ENCODE measurements around the gene NDRG2.

The NDRG2 gene

GRCh38 chr14:21063479-21063878 is 38.6 kb upstream of the NDRG2 start:
- DNase-seq (ENCODE audit: low read depth) = no peak
- no peak overlapping the region for H3K4me3 ChIP-seq (ENCODE audit: low read depth, low read length)
- TF ChIP-seq MYC (IDR thresholded peaks at IDR 0.05; ENCODE audit: low read depth, low read length) (no peak), CTCF (IDR thresholded peaks at IDR 0.05; ENCODE audit: low read depth, low read length) (no peak), POLR2A (IDR thresholded peaks at IDR 0.05; ENCODE audit: extremely low read depth, insufficient read length) (no peak), MAX (IDR thresholded peaks at IDR 0.05; ENCODE audit: low read depth, low read length) (no peak)

GRCh38 chr14:21061347-21061668 is 36.4 kb upstream of the NDRG2 start:
- TF ChIP-seq MYC (IDR thresholded peaks at IDR 0.05; ENCODE audit: low read depth, low read length) (no peak), POLR2A (IDR thresholded peaks at IDR 0.05; ENCODE audit: extremely low read depth, insufficient read length) (no peak), MAX (IDR thresholded peaks at IDR 0.05; ENCODE audit: low read depth, low read length) (no peak), CTCF (IDR thresholded peaks at IDR 0.05; ENCODE audit: low read depth, low read length) (no peak)
- no peak for DNase-seq (ENCODE audit: low read depth)
- no peak overlapping the region for H3K4me3 ChIP-seq (ENCODE audit: low read depth, low read length)

GRCh38 chr14:21060614-21061346 is 35.9 kb upstream of the NDRG2 start:
- DNase-seq (ENCODE audit: low read depth) = no peak
- no peak overlapping the region for H3K4me3 ChIP-seq (ENCODE audit: low read depth, low read length)
- TF ChIP-seq MYC (IDR thresholded peaks at IDR 0.05; ENCODE audit: low read depth, low read length) = no peak
- no peak for TF ChIP-seq MAX (IDR thresholded peaks at IDR 0.05; ENCODE audit: low read depth, low read length)
- TF ChIP-seq POLR2A (IDR thresholded peaks at IDR 0.05; ENCODE audit: extremely low read depth, insufficient read length) = no peak
- no peak for TF ChIP-seq CTCF (IDR thresholded peaks at IDR 0.05; ENCODE audit: low read depth, low read length)

- no peak for TF ChIP-seq CTCF (IDR thresholded peaks at IDR 0.05; ENCODE audit: low read depth, low read length)
- H3K4me3 ChIP-seq (ENCODE audit: low read depth, low read length) = no peak overlapping the region
- no peak for DNase-seq (ENCODE audit: low read depth)
Measured at GRCh38 chr14:21059842-21060613, 35.2 kb upstream of the NDRG2 start.

- no peak for TF ChIP-seq CTCF (IDR thresholded peaks at IDR 0.05; ENCODE audit: low read depth, low read length)
- no peak for TF ChIP-seq MAX (IDR thresholded peaks at IDR 0.05; ENCODE audit: low read depth, low read length)
- no peak overlapping the region for H3K4me3 ChIP-seq (ENCODE audit: low read depth, low read length)
Measured at GRCh38 chr14:21058903-21059302, 34.0 kb upstream of the NDRG2 start.

More at GRCh38 chr14:21058903-21059302, 34.0 kb upstream of the NDRG2 start:
- DNase-seq (ENCODE audit: low read depth) = no peak
